Endothelial cell of hepatic sinusoid (primary cell): ENCODE data around the gene SHISA9.

ENCODE experiments used
- in situ Hi-C: cut with HindIII; loops from 2 replicates; pipeline ENCODE4 v1.10.0; 2017; ENCODE audit warnings: low sequenced_read_pairs

Gene SHISA9

DNA sequence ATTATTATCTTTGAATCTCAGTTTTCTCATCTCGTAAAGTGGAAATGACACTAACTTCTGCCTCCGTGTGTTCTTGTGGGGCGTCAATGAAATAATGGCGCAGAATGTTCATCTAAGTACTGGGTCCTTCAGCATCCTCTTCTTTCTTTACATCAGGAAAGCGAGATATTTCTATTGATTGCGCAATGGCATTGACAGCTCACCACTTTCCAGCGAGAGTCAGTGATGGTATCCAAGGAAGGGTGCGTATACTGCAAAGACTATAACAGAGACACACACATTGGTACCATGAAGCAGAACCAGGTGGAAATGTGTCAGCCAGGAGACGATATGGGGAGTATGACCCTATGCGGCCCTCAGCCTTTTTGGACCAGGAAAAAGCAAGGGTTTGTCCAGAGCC is 162.1 kb downstream of the SHISA9 start:
- in situ Hi-C loops = no loop called here

DNA sequence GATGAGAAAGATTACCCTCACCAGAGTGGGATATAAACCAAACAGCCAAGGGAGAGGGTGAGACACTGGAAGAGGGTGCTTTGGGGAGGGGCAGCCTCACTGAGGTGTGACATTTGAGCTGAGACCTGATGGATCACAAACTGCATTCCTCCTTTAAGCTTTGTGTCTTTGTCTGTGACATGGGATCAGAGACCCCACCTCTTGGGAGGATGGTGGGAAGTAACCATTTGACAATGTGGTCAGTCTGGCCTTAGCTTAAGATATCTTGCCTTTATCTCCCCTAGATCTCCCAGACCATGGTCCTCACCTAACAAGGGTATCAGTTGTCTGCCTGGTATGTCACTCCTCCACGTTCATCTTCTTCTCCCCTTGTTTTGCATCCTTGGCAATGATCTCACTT is 163.4 kb downstream of the SHISA9 start:
- in situ Hi-C loops = no loop called here

DNA sequence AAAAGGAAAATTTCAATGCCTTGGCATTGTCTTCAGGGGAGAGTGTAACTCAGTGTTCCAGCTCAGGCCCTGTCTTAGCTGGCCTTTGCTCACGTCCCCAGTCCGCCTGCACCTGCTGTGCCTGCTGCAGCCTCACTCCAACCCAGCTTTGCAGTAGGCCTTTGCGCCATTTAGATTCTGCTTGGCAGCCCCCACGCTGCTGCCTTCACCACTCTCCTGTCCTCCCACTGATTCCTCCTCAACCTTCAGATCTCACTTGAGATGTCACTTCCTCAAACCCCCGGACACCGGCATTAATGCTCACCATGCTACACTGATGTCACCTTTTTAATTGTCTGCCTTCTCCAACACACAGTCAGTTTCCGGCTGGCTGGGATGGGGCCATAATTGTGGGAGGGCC is 166.2 kb downstream of the SHISA9 start:
- in situ Hi-C loops = no loop called here

DNA sequence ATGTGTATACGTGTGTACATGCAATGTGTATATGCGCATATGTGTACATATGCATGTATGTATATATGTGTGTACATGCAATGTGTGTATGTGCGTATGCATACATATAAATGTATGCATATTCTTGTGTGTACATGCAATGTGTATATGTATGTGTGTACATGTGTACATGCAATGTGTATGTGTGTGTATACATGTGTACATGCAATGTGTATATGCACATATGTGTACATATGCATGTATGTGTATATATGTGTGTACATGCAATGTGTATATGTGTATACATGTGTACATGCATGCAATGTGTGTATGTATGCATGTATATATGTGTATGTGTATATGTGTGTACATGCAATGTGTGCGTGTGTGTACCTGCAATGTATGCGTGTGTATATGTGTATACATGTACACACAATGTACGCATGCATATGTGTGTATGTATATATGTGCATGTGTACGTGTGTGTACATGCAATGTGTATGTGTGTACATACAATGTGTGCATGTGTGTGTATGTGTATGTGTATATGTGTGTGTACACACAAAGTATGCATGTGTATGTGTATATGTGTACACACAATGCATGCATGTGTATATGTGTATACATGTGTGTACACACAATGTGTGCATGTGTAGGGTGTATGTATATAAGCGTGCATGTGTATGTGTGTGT is 167.7 kb downstream of the SHISA9 start:
- in situ Hi-C loops = no loop called here

DNA sequence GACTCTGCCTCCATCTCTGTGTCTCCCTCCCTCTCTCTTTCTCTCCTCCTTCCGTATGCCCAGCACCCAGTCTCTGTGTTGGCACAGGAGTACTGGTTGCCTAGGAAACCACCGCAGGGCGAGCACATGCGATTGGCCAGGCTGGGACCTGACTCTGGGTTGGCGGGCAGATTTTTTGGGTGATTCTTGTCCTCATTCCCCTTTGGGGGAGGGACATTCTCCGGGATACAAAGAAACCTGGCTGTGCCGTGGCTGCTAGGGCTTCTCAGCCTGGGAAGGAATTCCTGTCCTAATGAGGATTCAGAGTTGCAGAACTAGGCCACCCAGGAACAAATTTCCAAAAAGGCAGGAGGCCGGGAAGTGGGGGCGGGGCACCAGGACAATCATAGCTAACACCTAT is 168.9 kb downstream of the SHISA9 start:
- in situ Hi-C loops = no loop called here

DNA sequence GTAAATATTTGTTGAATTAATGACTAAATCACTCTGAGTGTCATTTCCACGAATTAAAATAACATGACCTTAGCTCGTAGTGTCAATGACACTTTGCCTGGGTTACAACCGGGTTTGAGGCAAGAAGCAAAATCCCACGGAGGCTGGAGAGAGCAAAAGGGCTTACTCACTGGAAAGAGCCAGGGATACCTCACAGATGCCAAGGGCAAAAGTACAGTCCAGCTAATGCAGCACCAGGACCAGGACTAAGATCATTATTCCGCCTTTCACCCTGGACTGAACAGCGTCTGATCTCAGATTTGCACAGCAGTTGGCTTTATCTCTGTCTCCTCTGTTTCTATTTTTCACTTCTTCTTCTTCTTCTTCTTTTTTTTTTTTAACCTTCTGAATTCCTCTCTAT is 175.5 kb downstream of the SHISA9 start:
- in situ Hi-C loops = no loop called here

DNA sequence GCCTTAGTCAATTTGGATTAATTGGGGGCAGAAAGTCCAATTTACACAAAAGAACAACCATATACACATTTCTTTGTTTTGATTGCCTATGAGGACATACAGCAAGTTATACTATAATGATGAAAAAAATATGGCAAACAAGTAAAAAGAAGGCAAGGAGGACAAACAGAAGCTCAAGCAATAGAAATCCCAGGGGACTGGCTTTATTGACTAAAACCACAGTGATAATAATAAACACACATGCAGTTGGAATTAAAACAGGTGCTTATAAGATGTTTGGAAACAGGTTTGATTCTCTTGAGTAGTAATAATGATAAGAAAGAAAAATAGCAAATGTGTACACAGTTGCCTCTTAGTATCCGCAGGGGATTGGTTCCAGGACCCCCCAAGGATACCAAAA is 176.4 kb downstream of the SHISA9 start:
- in situ Hi-C loops = no loop called here

DNA sequence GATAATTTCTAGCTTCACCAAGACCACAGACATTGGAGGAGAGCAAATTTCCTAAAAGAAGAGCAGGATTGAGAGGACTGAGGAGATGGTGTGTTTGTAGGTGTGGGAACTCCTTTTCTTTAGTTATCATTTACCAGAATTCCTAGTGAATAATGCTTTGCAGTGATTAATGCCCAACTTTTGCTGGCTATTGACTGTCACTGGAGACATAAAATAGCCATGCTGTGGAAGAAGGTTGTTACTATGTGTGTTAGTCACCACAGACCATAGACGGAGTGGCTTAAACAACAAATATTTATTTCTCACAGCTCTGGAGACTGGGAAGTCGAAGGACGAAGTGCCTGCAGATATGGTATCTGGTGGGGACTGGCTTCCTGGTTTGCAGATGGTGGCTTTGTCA is 179.1 kb downstream of the SHISA9 start:
- in situ Hi-C loops = no loop called here

DNA sequence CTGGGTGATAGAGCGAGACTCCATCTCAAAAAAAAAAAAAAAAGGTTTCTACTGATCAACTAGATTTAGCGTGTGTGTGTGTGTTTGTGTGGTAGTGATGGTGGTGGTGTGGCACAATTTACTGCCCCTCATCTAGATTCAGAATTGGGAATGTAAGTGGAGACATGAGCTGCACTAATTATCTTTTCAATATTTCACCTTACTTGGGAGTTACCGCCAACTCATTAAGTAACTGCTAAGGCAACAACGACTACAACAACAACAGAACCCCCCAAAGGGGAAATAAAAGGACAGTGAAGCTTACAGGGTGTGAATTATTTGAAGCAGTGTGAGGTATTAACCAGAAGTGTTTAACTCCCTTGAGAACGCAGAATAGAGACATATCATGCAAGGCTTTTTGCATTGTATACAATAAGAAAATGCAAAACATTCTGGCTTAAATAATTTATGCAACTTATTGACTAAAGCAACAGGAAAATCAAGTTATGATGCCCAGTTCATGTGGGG is 180.5 kb downstream of the SHISA9 start:
- in situ Hi-C loops = no loop called here

DNA sequence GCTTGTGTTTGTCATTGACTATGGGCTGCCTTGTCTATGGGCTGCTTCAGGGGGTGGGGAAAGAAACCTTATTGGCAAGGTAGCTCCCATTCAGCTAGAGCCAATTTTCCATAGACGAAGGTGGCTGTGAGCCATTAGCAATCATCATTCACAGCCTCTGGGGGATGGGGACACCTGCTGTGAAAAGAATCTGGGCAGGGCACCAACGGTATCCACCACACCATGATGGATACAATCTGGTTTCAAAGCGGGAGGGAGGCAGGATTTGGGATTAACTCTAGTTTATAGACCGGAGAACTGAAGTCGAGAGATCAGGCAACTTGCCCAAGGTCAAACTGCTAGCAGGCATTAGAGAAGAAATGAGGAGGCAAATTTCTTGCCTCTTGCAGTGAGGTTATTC is 182.3 kb downstream of the SHISA9 start:
- in situ Hi-C loops = no loop called here

DNA sequence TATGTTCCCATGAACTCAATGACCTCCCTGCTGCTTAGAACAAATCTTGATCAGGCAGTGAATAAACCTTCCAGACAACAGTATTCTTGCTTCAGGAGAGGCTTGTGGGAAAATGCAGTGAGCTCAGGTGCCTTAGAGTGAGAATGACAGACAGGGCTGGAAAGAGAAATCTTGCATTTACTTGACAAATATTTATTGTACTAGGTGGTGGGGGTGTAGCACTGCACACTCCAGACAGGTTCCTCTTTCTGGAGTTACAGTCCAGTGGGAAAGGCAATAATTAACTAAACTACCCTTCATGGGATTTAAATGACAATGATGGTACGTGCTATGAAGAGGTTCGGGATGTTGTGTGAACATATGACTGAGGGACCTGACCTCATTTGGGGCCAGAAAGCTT is 182.9 kb downstream of the SHISA9 start:
- in situ Hi-C loops = no loop called here

DNA sequence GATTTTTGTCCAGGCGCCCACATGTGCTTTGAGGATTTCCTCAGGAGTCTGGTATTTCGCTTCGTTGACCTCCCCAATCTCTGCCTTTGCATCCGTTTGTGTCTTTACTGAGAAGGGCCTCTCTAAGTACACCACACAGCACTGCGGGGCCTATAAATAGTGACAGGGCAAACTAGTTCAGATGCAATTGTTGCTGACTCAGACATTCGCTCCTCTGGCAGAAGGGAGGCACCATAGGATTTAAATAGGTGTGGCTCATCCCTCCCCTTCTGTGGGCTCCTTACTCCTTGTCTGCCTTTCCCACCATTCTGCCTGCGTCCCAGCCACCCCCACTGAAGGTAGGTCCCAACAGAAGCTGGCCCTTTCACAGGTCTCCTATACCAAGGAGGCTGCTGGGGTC is 192.3 kb downstream of the SHISA9 start:
- in situ Hi-C loops = no loop called here

DNA sequence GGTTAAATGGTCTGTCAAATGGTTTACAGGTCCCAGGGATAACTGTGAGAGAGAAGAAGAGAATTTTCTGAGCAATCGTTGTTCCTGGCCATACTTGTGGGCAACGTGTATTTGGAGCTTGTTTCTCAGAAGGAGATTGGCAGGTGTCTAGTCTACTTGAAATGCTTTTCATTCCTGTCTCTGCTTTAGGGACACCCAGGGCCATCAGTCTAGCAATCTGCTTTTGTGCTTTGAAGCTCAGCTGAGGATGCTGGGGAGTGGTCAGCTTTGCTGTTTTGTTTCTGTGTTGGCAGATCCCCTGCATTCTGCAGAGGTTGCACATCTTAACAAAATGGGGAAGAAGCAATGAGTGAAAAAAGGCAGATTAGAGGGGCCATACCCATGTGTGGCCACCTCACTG is 193.7 kb downstream of the SHISA9 start:
- in situ Hi-C loops = no loop called here

DNA sequence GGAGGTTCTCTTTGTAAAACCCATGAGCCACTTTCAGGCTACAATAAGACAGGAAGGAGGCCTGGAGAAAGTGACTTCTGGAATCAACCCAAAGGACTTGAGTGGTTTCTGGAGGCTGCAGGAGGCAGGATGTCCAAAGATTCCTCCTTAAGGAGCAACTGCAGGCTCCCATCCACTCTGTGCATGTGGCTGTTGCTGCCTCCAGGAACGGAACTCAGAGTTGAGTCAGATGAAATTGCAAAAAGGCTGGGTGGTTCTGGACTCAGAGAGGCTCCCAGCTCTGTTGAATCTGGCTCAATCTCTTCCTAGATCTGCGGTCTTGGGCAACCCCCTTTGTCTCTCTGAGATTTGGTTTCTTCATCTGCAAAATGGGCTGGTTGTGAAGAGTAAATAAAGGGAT is 197.1 kb downstream of the SHISA9 start:
- in situ Hi-C loops = no loop called here

DNA sequence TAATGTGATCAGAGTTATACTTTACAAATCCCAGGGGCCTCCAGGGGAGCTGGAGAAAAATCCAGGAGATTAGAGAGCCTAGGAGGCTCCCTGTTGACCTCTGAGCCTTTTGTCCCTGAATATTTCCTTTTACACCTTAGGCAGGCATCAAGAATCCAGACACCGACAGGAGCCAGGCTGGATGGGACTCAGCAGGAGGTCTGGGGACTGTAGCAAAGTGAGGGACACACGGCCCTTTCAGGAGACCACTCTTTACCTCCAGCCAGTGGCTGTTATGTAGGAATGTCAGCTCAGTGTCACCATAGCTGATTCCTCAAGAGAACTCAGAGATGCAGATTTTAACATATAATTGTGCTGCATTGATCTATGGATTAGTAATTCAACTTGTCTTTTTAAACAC is 198.4 kb downstream of the SHISA9 start:
- in situ Hi-C loops = no loop called here

DNA sequence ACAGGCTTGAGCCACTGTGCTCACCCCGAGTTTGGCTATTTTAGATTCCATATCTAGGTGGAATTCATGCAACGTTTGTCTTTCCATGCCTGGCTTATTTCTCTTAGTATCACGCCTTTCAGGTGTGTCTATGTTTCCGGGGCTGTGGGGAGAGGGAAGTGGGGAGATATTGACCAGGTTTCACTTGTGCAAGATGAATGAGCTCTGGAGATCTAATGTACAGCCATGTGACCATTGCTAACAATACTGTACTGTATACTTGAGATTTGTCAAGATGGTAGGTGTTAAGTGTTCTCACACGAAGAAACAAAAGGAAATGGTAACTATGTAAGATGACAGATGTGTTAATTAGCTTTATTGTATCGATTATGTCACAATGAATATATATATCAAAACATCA is 199.6 kb downstream of the SHISA9 start:
- in situ Hi-C loops = no loop called here

DNA sequence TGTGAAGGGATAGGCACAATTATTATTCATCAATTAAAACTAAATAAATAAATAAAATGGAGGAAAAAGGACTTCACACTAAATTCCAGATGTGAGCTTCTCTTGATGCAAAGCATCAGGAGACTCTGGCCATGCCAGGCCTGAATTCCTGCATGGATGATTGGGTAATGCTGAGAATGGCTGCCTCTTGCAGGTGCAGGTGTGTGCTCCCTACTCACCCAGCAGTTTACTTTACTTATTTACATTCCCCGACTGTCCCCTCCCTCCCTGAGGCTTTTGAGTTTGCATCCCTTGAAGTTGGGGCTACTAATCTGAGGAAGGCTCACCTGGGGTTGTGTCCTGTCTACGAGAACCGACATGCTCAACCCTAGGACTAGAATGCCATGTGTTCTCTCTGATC is 200.4 kb downstream of the SHISA9 start:
- in situ Hi-C loops = no loop called here

DNA sequence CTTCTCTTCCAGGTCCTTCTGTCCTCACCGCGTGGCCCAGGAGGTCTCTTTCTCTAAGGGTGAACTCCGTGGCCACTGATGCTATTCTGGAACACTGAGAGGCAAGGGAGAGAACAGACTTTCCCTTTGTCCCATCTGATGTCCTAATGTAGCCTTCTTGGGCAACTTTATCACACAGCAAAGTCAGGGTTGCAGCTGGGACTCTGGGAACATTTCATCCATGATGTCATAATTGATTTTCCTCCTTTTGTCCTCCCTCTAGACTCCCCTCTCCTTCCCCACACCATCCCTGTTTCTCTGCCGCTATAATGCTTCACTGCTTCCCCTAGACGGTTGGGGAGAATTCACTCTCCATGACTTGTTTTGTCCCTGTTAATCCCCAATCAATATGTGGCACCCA is 201.0 kb downstream of the SHISA9 start:
- in situ Hi-C loops = no loop called here

DNA sequence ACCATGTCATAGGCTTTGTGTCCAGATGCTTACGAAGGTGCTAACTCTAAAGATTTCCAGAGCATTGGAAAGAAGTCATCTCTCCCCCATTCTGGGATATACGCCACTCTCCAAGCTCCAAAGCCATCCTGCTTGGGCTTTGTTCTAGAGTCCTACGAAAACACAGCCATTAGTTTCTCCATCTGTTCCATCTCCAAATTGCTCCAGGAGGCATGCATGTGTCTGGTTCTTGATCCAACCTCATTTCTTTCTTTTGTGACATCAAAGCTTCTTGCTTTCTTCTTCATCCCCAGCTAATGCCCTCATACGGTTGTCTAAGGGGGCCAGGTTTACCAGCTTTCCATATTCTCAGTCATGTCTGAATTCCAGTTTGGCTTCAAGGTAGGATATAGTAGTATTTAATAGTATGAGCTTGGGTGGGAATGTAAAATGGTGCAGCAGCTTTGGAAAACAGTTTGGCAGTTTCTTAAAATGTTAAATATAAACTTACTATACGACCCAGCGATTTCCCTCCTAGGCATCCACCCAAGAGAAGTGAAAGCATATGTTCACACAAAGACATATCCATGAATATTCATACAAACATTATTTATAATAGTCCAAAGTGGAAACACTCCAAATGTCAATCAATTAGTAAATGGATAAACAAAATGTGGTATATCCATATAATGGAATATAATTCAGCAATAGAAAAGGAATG is 202.6 kb downstream of the SHISA9 start:
- in situ Hi-C loops = no loop called here

DNA sequence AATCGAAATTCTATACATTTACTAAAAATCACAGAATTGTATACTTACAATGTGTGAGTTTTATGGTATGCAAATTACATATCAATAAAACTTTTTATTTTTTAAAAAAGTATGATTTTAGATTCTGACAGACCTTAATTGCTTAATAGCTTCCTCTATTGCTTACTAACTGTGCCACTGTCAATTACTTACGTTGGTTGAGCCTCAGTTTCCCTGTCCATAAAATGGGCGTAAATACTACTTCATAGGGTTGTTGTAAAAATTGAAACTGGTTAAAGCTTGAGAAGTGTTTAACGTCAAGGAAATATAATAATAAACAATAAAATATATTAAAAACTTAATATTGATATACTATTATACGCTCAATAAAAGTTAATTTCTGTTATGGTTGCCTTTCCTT is 203.4 kb downstream of the SHISA9 start:
- in situ Hi-C loops = no loop called here

DNA sequence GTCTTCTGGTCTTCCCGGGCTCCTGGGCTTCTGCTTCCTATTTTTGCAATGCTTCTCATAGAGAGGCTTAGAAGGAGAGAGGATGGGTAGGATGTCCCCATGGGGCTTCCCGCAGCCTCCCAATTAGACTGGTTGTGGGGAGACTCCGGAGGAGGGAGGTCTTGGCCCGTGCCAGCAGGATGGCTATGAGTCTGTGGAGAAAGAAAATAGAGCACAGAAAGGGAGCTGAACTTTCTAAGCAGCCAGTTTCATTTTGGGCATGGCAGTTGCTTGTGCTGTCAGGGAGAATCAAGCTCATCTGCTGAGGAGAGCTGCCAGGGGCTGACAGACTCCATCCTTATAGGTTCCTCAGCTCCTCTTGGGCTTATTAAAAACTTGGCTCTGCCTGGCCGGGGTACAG is 204.0 kb downstream of the SHISA9 start:
- in situ Hi-C loops = no loop called here

DNA sequence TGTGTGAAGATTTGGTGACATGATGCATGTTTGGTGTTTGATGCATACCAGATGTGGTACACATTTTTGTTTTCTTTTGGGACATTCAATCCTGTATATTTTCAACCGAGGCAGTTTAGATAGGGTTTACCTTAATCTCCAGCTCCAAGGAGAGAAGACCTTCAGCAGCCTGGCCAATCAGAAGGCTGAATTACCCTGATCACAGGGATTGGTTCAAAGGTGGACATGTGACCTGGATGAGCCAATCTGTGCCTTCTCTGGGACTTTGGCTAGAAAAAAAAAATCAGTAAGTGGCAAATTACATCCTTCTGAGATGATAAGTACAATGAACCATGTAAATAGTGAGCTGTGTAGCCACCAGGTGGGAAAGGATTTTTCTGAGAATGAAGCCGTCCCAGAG is 205.1 kb downstream of the SHISA9 start:
- in situ Hi-C loops = no loop called here

DNA sequence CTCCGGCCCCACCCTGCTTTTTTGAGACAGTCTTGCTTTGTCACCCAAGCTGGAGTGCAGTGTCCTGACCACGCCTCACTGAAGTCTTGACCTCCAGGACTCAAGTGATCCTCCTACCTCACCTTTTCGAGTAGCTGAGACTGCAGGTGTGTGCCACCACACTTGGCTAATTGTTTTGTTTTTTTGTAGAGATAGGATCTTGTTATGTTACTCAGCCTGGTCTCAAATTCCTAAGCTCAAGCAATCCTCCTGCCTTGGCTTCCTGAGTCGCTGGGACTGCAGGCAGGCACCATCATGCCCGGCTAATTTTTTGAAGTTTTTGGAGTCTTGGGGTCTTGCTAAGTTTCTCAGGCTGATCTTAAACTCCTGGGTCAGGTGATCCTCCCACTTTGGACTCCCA is 206.7 kb downstream of the SHISA9 start:
- in situ Hi-C loops = no loop called here
